Naive thymus-derived CD4-positive, alpha-beta T cell (primary cell): ENCODE measurements around the gene RNF125. TPM values are rescaled to one million over a fixed set of nuclear protein-coding genes. Genes with fewer than 3 reads are reported as not detected.

ENCODE experiments used
- polyA plus RNA-seq, 2 donors: library from polyadenylated mRNA; unstranded; fragments of 300-500 nt; fragmentation: Illumina TruSeq; gene quantifications; one replicate each; pipeline ENCODE4 v1.2.3, GENCODE V29; 2021
- total RNA-seq, 6 experiments: library from RNA in 5 of 6; stranded (reverse) in 5 of 6; gene quantifications; 1 replicate in 5 of 6; 2 replicates in 1 of 6; pipeline ENCODE4 v1.2.3 and lab custom pipeline; 2021 to 2026

Gene RNF125
- total and polyA plus RNA-seq, 7 experiments from 2014 or later, result 20.9 to 64.7 (median 37.1) TPM

Other genes with a start within 250 kb of the RNF125 start
- gene TRAPPC8, start 75.7 kb upstream of the RNF125 start, total RNA-seq, result 10 to 100 TPM; 31.0 to 62.7 (median 44.3) TPM
- 10 to 100 TPM; 16.4 to 29.9 TPM for gene TRAPPC8, start 75.7 kb upstream of the RNF125 start, polyA plus RNA-seq
- gene RNF138, start 73.0 kb downstream of the RNF125 start, total RNA-seq, result 100 to 1,000 TPM in 1 of 5 experiments, 10 to 100 TPM in 4; 72.3 to 142 (median 80.7) TPM
- 100 to 1,000 TPM in 1 of 2 donors, 10 to 100 TPM in 1; 98.4 to 140 TPM for gene RNF138, start 73.0 kb downstream of the RNF125 start, polyA plus RNA-seq
- gene MEP1B, start 171.2 kb downstream of the RNF125 start, total RNA-seq, result under 1 TPM in 2 of 5 experiments, not detected in 3; 0.32 to 0.35 TPM
- gene MEP1B, start 171.2 kb downstream of the RNF125 start, polyA plus RNA-seq, result under 1 TPM in 1 of 2 donors, not detected in 1; 0.08 TPM